ENCODE data around the gene PARD3B. TPM values are rescaled to one million over a fixed set of nuclear protein-coding genes. Genes with fewer than 3 reads are reported as not detected.

Gene PARD3B
- total RNA-seq, 1 experiment from 2014 or later = 2.0 TPM

DNA sequence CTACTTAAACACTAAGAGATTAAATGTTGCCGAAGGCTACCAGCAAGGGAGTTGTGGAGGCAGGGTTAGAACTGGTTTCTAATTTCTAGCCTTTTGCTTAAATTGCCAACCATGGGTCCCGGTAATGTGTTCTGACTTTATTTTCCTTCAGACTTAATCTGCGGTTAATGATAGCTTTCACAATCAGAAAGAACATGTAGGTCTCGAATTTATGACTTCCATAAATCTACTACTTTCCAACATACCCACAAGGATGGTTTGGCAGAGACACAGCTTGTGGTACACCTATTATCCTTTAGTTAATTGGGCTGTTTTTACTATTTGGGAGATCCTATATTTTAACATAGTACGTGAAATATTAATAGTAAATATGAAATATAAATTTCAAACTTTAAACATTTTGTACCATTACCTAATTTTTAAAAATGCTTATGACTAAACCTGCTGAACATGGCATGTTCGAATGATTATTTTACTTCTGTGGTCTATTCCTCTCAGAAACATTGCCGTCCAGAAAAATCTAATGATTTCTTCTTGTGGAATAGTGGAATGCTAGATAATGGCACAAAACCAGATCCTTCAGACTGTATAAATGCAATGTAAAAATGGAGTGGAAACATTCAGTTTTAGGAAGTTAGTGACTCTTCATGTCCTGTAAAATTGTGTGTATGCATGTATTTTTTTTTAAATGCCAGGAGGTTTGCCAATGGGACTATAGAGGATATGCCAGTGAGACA, 41.3 kb downstream of the PARD3B start:
- no peak for TF ChIP-seq EZH2phosphoT487 (IDR thresholded peaks at IDR 0.05; ENCODE audit: borderline replicate concordance)
- no peaks in the 10 kb centered on the region for H3K9me3 ChIP-seq (ENCODE audit: control insufficient read depth in 1 of 2, insufficient read depth in 1 of 2, low read depth in 1 of 2, low read length in 2 of 2)

DNA sequence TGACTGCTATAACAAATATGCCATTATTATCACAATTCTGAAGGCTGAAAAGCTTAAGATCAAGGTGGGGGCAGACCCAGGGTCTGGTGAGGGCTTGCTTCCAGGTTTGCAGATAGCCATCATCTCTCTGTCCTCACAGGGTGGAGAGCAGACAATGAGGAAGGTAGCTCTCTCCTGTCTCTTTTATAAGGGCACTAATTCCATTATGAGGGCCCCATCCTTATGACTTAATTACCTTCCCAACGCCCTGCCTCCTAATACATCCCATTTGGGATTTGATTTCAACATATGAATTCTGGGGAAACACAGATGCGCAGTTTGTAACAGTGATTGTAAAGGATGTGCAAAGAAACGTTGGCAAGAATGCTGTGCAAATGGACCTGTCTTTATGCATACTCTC, 44.8 kb downstream of the PARD3B start:
- Histone ChIP-seq H3K9me3 (ENCODE audit: control insufficient read depth in 1 of 2, insufficient read depth in 1 of 2, low read depth in 1 of 2, low read length in 2 of 2) (no peaks in the 10 kb centered on the region), H3K27ac (ENCODE audit: low read depth, low read length) (no peak overlapping the region), H3K4me1 (ENCODE audit: control insufficient read depth in 1 of 2, insufficient read depth in 2 of 2, low read length in 2 of 2) (no peaks in the 10 kb centered on the region), H3K4me2 (ENCODE audit: low read length) (no peak overlapping the region), H2AFZ (ENCODE audit: low read depth, low read length, poor library complexity, severe bottlenecking) (no peak overlapping the region), H3K9ac (ENCODE audit: low read length) (no peak overlapping the region), H3K36me3 (ENCODE audit: control insufficient read depth in 1 of 2, insufficient read depth in 2 of 2, low read length in 2 of 2) (no peaks in the 10 kb centered on the region), H4K20me1 (ENCODE audit: insufficient read depth) (no peaks in the 10 kb centered on the region), H3K27me3 (ENCODE audit: insufficient read depth, low read length) (no peaks in the 10 kb centered on the region), H3K79me2 (ENCODE audit: insufficient read depth, low read length) (no peaks in the 10 kb centered on the region), H3K4me3 (replicated peaks in 1 of 2; ENCODE audit: low read depth in 1 of 2, low read length in 2 of 2) (no peak overlapping the region), H3K9me2 (ENCODE audit: insufficient read depth) (no peaks in the 10 kb centered on the region)
- DNase-seq (ENCODE audit: low read depth, low spot score) (no peak), ATAC-seq (no peak)
- TF ChIP-seq, protein P1, sequence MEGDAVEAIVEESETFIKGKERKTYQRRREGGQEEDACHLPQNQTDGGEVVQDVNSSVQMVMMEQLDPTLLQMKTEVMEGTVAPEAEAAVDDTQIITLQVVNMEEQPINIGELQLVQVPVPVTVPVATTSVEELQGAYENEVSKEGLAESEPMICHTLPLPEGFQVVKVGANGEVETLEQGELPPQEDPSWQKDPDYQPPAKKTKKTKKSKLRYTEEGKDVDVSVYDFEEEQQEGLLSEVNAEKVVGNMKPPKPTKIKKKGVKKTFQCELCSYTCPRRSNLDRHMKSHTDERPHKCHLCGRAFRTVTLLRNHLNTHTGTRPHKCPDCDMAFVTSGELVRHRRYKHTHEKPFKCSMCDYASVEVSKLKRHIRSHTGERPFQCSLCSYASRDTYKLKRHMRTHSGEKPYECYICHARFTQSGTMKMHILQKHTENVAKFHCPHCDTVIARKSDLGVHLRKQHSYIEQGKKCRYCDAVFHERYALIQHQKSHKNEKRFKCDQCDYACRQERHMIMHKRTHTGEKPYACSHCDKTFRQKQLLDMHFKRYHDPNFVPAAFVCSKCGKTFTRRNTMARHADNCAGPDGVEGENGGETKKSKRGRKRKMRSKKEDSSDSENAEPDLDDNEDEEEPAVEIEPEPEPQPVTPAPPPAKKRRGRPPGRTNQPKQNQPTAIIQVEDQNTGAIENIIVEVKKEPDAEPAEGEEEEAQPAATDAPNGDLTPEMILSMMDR (IDR thresholded peaks at IDR 0.05 in 2 of 3, conservative IDR thresholded peaks at IDR 0.05 in 1 of 3; ENCODE audit: borderline replicate concordance in 1 of 3, insufficient read depth in 1 of 3, low read depth in 2 of 3, low read length in 2 of 3) = no peak
- no peak for TF ChIP-seq CEBPB (IDR thresholded peaks at IDR 0.05; ENCODE audit: low read depth)
- TF ChIP-seq ZFX (IDR thresholded peaks at IDR 0.05) = no peak
- TF ChIP-seq SP1 (IDR thresholded peaks at IDR 0.05; ENCODE audit: low read depth) = no peak
- no peak for TF ChIP-seq SIN3A (IDR thresholded peaks at IDR 0.05; ENCODE audit: low read depth)
- TF ChIP-seq RAD21 (IDR thresholded peaks at IDR 0.05; ENCODE audit: low read depth) = no peak
- TF ChIP-seq, protein P2, sequence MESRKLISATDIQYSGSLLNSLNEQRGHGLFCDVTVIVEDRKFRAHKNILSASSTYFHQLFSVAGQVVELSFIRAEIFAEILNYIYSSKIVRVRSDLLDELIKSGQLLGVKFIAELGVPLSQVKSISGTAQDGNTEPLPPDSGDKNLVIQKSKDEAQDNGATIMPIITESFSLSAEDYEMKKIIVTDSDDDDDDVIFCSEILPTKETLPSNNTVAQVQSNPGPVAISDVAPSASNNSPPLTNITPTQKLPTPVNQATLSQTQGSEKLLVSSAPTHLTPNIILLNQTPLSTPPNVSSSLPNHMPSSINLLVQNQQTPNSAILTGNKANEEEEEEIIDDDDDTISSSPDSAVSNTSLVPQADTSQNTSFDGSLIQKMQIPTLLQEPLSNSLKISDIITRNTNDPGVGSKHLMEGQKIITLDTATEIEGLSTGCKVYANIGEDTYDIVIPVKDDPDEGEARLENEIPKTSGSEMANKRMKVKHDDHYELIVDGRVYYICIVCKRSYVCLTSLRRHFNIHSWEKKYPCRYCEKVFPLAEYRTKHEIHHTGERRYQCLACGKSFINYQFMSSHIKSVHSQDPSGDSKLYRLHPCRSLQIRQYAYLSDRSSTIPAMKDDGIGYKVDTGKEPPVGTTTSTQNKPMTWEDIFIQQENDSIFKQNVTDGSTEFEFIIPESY (IDR thresholded peaks at IDR 0.05; ENCODE audit: extremely low read depth, insufficient replicate concordance, low read length) = no peak
- no peak for TF ChIP-seq ZNF274 (IDR thresholded peaks at IDR 0.05; ENCODE audit: low read depth, low read length)
- TF ChIP-seq, protein P3, sequence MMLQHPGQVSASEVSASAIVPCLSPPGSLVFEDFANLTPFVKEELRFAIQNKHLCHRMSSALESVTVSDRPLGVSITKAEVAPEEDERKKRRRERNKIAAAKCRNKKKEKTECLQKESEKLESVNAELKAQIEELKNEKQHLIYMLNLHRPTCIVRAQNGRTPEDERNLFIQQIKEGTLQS (IDR thresholded peaks at IDR 0.05) = no peak
- BruUV-seq (replicated peaks) = no TSS peak
- ChIA-PET POLR2A (no interaction called here), CTCF (no interaction called here), RAD21 (ENCODE audit: low non-redundant PET in 1 of 2, low total read pairs in 2 of 2, uncharacterized antibody in 2 of 2, unreplicated experiment in 2 of 2) (no interaction called here)
- intact Hi-C loops (cut with micrococcal nuclease) = no loop called here

More for the DNA sequence above, 41.3 kb downstream of the PARD3B start:
- Histone ChIP-seq H3K36me3 (ENCODE audit: control insufficient read depth in 1 of 2, insufficient read depth in 2 of 2, low read length in 2 of 2) (no peaks in the 10 kb centered on the region), H3K27me3 (ENCODE audit: insufficient read depth, low read length) (no peaks in the 10 kb centered on the region), H3K4me1 (ENCODE audit: control insufficient read depth in 1 of 2, insufficient read depth in 2 of 2, low read length in 2 of 2) (no peaks in the 10 kb centered on the region), H3K79me2 (ENCODE audit: insufficient read depth, low read length) (no peaks in the 10 kb centered on the region), H3K9me2 (ENCODE audit: insufficient read depth) (no peaks in the 10 kb centered on the region), H3K9ac (ENCODE audit: low read length) (no peak overlapping the region), H4K20me1 (ENCODE audit: insufficient read depth) (no peaks in the 10 kb centered on the region), H3K27ac (ENCODE audit: low read depth, low read length) (no peak overlapping the region), H3K4me2 (ENCODE audit: low read length) (no peak overlapping the region), H2AFZ (ENCODE audit: low read depth, low read length, poor library complexity, severe bottlenecking) (no peak overlapping the region), H3K4me3 (replicated peaks in 1 of 2; ENCODE audit: low read depth in 1 of 2, low read length in 2 of 2) (no peak overlapping the region)
- intact Hi-C loops (cut with micrococcal nuclease) = no loop called here
- BruUV-seq (replicated peaks) = no TSS peak
- ChIA-PET POLR2A (no interaction called here), CTCF (no interaction called here), RAD21 (ENCODE audit: low non-redundant PET in 1 of 2, low total read pairs in 2 of 2, uncharacterized antibody in 2 of 2, unreplicated experiment in 2 of 2) (no interaction called here)
- ATAC-seq (no peak), DNase-seq (ENCODE audit: low read depth, low spot score) (no peak)
